Measurements from ENCODE around the gene ACSL3. TPM values are rescaled to one million over a fixed set of nuclear protein-coding genes. Genes with fewer than 3 reads are reported as not detected.

ACSL3 gene
- total RNA-seq, 1 donor from 2014 or later, result 87.0 TPM

DNA sequence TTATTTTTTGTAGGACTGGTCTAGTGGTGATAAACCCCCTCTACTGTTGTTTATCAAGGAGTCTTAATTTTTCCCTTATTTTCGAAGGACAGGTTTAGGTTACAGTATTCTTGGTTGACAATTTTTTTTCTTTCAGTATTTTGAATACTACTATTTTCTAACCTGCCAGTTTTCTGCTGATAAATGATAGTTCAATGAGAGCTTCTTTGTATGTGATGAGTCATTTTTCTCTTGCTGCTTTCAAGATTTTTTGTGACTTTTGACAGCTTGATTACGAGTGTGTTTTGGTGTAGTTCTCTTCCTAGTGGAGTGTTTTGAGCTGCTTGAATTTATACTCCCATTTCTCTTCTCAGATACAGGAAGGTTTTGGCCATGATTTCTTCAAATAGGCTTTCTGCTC is 77.5 kb downstream of the ACSL3 start:
- no peak for DNase-seq
- Mint-ChIP-seq H3K27me3 (ENCODE audit: unreplicated experiment) (no peaks in the 10 kb centered on the region), H3K27ac (ENCODE audit: unreplicated experiment) (no peak overlapping the region), H3K4me3 (ENCODE audit: unreplicated experiment) (no peak overlapping the region), H3K9me3 (ENCODE audit: unreplicated experiment) (no peaks in the 10 kb centered on the region), H3K4me1 (ENCODE audit: low read depth, unreplicated experiment) (no peaks in the 10 kb centered on the region), H3K36me3 (ENCODE audit: unreplicated experiment) (peaks cover 15% of the 10 kb centered on the region)
- TF ChIP-seq, protein P1, sequence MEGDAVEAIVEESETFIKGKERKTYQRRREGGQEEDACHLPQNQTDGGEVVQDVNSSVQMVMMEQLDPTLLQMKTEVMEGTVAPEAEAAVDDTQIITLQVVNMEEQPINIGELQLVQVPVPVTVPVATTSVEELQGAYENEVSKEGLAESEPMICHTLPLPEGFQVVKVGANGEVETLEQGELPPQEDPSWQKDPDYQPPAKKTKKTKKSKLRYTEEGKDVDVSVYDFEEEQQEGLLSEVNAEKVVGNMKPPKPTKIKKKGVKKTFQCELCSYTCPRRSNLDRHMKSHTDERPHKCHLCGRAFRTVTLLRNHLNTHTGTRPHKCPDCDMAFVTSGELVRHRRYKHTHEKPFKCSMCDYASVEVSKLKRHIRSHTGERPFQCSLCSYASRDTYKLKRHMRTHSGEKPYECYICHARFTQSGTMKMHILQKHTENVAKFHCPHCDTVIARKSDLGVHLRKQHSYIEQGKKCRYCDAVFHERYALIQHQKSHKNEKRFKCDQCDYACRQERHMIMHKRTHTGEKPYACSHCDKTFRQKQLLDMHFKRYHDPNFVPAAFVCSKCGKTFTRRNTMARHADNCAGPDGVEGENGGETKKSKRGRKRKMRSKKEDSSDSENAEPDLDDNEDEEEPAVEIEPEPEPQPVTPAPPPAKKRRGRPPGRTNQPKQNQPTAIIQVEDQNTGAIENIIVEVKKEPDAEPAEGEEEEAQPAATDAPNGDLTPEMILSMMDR (IDR thresholded peaks at IDR 0.05; ENCODE audit: partially characterized antibody, unreplicated experiment), result no peak

DNA sequence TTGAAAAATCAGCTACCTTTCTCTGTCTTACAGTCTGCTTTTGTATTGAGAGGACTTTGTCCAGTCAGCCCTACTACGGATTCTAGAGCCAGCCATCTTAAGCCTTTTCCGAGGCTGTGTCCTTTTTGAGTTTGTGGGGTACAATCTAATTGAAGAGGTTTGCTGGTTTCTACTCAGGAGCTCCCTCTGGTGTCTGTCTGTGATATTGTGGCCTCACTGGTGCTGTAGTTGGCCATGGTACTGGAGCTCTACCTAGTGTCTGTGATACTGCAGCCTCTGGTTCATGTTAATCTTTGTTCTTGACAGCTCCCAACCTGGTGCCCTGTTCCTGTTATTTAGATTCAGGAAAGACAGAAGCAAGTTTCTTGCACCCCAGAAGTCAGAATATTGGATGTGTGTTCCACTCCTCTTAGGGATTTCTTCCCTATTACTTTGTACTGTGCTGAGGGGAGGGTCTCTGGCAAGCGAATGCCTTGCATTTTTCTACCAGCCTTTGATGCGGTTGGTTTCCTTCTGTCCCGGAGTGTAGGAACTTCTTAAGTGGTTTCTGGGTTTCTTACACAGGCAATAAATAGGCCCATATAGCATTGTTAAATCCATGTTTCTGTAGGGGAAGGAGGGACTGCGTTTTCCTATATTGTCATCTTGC is 78.5 kb downstream of the ACSL3 start:
- H3K27ac Mint-ChIP-seq (ENCODE audit: unreplicated experiment), result no peak overlapping the region
- H3K4me3 Mint-ChIP-seq (ENCODE audit: unreplicated experiment), result no peak overlapping the region
- H3K9me3 Mint-ChIP-seq (ENCODE audit: unreplicated experiment), result no peaks in the 10 kb centered on the region
- peak; percentile 78 for DNase-seq
- no peaks in the 10 kb centered on the region for H3K27me3 Mint-ChIP-seq (ENCODE audit: unreplicated experiment)
- TF ChIP-seq, protein P1 (IDR thresholded peaks at IDR 0.05; ENCODE audit: partially characterized antibody, unreplicated experiment), result peak; percentile 75
- H3K4me1 Mint-ChIP-seq (ENCODE audit: low read depth, unreplicated experiment), result no peaks in the 10 kb centered on the region
- peaks cover 15% of the 10 kb centered on the region for H3K36me3 Mint-ChIP-seq (ENCODE audit: unreplicated experiment)

DNA sequence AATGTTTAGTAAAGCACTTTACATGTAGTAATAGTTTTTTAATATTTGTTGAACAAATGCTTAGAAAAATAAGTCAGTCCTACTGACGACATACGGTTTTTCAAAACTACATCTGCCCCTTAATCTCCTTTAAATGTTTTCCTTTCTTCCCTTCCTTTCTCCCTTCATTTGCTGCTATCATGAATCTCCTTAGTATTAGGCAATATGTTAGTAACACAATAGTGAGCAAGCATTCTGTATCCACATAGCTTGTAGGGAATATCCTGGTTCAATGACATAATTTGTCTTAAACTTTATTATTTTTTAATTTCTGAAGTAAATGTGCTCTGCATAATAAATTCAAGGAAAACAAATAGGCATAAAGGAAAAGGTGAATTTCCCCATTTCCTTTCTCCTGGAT is 79.1 kb downstream of the ACSL3 start:
- no peak for DNase-seq
- no peaks in the 10 kb centered on the region for H3K9me3 Mint-ChIP-seq (ENCODE audit: unreplicated experiment)
- H3K4me3 Mint-ChIP-seq (ENCODE audit: unreplicated experiment), result no peak overlapping the region
- H3K4me1 Mint-ChIP-seq (ENCODE audit: low read depth, unreplicated experiment), result no peaks in the 10 kb centered on the region
- no peaks in the 10 kb centered on the region for H3K27me3 Mint-ChIP-seq (ENCODE audit: unreplicated experiment)
- no peak overlapping the region for H3K27ac Mint-ChIP-seq (ENCODE audit: unreplicated experiment)
- TF ChIP-seq, protein P1 (IDR thresholded peaks at IDR 0.05; ENCODE audit: partially characterized antibody, unreplicated experiment), result no peak
- H3K36me3 Mint-ChIP-seq (ENCODE audit: unreplicated experiment), result peaks cover 15% of the 10 kb centered on the region

DNA sequence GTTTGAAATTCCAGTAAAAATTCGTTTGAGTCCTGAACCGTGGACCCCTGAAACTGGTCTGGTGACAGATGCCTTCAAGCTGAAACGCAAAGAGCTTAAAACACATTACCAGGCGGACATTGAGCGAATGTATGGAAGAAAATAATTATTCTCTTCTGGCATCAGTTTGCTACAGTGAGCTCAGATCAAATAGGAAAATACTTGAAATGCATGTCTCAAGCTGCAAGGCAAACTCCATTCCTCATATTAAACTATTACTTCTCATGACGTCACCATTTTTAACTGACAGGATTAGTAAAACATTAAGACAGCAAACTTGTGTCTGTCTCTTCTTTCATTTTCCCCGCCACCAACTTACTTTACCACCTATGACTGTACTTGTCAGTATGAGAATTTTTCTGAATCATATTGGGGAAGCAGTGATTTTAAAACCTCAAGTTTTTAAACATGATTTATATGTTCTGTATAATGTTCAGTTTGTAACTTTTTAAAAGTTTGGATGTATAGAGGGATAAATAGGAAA is 80.7 kb downstream of the ACSL3 start:
- Mint-ChIP-seq H3K4me1 (ENCODE audit: low read depth, unreplicated experiment) (no peaks in the 10 kb centered on the region), H3K36me3 (ENCODE audit: unreplicated experiment) (peaks cover 13% of the 10 kb centered on the region), H3K27ac (ENCODE audit: unreplicated experiment) (no peak overlapping the region), H3K9me3 (ENCODE audit: unreplicated experiment) (no peaks in the 10 kb centered on the region), H3K4me3 (ENCODE audit: unreplicated experiment) (no peak overlapping the region), H3K27me3 (ENCODE audit: unreplicated experiment) (no peaks in the 10 kb centered on the region)
- TF ChIP-seq, protein P1 (IDR thresholded peaks at IDR 0.05; ENCODE audit: partially characterized antibody, unreplicated experiment), result no peak
- no peak for DNase-seq

DNA sequence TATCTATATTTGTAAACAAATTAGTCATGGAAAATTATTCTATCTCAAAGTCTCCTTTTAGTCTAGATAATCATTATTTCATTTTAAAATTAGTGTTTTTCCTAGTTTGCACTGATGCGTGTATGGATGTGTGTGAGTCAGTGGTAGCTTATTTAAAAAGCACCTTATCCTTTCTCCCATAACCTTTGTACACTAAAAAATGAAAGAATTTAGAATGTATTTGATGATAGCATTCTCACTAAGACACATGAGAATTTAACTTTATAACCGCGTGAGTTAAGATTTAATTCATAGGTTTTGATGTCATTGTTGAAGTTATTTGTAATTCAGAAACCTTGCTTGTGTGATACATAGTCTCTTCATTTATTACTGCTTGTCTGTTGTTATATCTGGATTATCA is 81.7 kb downstream of the ACSL3 start:
- no peak overlapping the region for H3K27ac Mint-ChIP-seq (ENCODE audit: unreplicated experiment)
- H3K4me3 Mint-ChIP-seq (ENCODE audit: unreplicated experiment), result no peak overlapping the region
- H3K36me3 Mint-ChIP-seq (ENCODE audit: unreplicated experiment), result peaks cover 4% of the 10 kb centered on the region
- no peaks in the 10 kb centered on the region for H3K9me3 Mint-ChIP-seq (ENCODE audit: unreplicated experiment)
- H3K4me1 Mint-ChIP-seq (ENCODE audit: low read depth, unreplicated experiment), result no peaks in the 10 kb centered on the region
- no peak for DNase-seq
- H3K27me3 Mint-ChIP-seq (ENCODE audit: unreplicated experiment), result no peaks in the 10 kb centered on the region
- TF ChIP-seq, protein P1 (IDR thresholded peaks at IDR 0.05; ENCODE audit: partially characterized antibody, unreplicated experiment), result no peak

All from glutamatergic neuron (in vitro differentiated cells).